Measurements from ENCODE around the gene SLC38A1.

DNA sequence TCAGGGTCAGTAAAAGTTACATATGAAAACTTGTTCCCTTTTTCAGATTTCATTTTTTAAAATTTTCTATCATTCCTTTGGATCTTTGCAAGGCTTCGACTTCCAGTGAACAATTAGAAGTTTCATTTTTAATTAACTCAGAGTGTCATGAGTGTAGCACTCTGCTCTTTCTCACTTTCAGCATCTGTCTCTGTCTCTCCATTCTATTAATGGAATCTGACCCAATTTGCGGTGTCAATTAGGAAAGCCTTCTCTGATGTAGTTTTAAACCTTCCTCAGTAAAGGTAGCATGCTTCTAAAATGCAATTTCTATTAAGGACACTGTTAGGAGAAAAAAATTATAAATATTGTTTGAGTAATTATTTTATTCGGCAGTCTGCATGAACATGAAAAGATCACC is 68.3 kb downstream of the SLC38A1 start:
- TF ChIP-seq GATA2 (IDR thresholded peaks at IDR 0.05; ENCODE audit: low read depth, low read length) (no peak), GATA3 (IDR thresholded peaks at IDR 0.05; ENCODE audit: low read depth, low read length) (no peak)
